ENCODE data around the gene TCF25. TPM values are rescaled to one million over a fixed set of nuclear protein-coding genes. Genes with fewer than 3 reads are reported as not detected.

TCF25 gene
- total and polyA plus RNA-seq, 2 experiments from 2014 or later, result 95.4 to 143 TPM

DNA sequence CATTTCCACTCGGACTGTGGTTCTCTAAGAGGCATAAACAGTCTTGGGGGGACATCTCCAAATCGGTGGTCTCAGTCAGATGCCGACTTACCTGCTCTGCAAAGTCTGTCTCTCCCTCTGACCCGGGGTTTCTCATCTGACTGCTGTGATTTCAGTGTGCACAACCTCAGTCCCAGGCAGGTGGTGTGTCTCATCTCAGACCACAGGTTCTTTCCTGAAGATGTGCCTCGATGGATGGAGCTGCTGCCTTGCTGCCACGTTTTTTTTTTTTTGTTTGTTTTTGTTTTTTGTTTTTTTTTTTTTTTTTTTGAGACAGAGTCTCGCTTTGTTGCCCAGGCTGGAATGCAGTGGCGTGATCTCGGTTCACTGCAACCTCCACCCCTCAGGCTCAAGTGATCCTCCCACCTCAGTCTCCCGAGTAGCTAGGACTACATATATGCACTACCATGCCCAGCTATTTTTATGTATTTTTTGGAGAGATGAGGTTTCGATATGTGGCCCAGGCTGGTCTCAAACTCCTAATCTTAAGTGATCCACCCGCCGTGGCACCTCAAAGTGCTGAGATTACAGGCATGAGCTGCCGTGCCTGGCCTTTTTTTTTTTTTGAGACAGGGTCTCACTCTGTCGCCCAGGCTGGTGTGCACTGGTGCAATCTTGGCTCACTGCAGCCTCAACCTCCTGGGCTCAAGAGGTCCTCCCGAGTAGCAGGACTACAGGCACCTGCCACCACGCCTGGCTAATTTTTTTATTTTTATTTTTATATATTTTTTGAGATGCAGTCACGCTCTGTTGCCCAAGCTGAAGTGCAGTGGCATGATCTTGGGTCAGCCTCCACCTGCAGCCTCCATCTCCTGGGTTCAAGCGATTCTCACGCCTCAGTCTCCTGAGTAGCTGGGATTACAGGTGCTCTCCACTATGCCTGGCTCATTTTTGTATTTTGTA, 29.7 kb upstream of the TCF25 start (continued):
- TF ChIP-seq, protein P1, sequence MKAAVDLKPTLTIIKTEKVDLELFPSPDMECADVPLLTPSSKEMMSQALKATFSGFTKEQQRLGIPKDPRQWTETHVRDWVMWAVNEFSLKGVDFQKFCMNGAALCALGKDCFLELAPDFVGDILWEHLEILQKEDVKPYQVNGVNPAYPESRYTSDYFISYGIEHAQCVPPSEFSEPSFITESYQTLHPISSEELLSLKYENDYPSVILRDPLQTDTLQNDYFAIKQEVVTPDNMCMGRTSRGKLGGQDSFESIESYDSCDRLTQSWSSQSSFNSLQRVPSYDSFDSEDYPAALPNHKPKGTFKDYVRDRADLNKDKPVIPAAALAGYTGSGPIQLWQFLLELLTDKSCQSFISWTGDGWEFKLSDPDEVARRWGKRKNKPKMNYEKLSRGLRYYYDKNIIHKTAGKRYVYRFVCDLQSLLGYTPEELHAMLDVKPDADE (IDR thresholded peaks at IDR 0.05), result no peak
- no peak for TF ChIP-seq EZH2phosphoT487 (IDR thresholded peaks at IDR 0.05; ENCODE audit: unreplicated experiment)
- no peak for TF ChIP-seq NANOG (IDR thresholded peaks at IDR 0.05; ENCODE audit: borderline replicate concordance)
- TF ChIP-seq, protein P2, sequence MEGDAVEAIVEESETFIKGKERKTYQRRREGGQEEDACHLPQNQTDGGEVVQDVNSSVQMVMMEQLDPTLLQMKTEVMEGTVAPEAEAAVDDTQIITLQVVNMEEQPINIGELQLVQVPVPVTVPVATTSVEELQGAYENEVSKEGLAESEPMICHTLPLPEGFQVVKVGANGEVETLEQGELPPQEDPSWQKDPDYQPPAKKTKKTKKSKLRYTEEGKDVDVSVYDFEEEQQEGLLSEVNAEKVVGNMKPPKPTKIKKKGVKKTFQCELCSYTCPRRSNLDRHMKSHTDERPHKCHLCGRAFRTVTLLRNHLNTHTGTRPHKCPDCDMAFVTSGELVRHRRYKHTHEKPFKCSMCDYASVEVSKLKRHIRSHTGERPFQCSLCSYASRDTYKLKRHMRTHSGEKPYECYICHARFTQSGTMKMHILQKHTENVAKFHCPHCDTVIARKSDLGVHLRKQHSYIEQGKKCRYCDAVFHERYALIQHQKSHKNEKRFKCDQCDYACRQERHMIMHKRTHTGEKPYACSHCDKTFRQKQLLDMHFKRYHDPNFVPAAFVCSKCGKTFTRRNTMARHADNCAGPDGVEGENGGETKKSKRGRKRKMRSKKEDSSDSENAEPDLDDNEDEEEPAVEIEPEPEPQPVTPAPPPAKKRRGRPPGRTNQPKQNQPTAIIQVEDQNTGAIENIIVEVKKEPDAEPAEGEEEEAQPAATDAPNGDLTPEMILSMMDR (conservative IDR thresholded peaks at IDR 0.05; ENCODE audit: low read depth in 2 of 2), result no peak
- TF ChIP-seq, protein P3, sequence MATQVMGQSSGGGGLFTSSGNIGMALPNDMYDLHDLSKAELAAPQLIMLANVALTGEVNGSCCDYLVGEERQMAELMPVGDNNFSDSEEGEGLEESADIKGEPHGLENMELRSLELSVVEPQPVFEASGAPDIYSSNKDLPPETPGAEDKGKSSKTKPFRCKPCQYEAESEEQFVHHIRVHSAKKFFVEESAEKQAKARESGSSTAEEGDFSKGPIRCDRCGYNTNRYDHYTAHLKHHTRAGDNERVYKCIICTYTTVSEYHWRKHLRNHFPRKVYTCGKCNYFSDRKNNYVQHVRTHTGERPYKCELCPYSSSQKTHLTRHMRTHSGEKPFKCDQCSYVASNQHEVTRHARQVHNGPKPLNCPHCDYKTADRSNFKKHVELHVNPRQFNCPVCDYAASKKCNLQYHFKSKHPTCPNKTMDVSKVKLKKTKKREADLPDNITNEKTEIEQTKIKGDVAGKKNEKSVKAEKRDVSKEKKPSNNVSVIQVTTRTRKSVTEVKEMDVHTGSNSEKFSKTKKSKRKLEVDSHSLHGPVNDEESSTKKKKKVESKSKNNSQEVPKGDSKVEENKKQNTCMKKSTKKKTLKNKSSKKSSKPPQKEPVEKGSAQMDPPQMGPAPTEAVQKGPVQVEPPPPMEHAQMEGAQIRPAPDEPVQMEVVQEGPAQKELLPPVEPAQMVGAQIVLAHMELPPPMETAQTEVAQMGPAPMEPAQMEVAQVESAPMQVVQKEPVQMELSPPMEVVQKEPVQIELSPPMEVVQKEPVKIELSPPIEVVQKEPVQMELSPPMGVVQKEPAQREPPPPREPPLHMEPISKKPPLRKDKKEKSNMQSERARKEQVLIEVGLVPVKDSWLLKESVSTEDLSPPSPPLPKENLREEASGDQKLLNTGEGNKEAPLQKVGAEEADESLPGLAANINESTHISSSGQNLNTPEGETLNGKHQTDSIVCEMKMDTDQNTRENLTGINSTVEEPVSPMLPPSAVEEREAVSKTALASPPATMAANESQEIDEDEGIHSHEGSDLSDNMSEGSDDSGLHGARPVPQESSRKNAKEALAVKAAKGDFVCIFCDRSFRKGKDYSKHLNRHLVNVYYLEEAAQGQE (IDR thresholded peaks at IDR 0.05; ENCODE audit: unreplicated experiment), result no peak
- TF ChIP-seq EZH2 (IDR thresholded peaks at IDR 0.05; ENCODE audit: low read depth, unreplicated experiment), result no peak

GRCh38 chr16:89844739-89845339, 28.6 kb upstream of the TCF25 start:
- H3K27ac ChIP-seq (ENCODE audit: low read depth), result no peak overlapping the region
- H4K20me1 ChIP-seq (replicated peaks; ENCODE audit: insufficient read depth), result no peaks in the 10 kb centered on the region
- no peak overlapping the region for H3K4me2 ChIP-seq
- no peak overlapping the region for H3K4me3 ChIP-seq
- peaks cover 5% of the 10 kb centered on the region for H3K27me3 Mint-ChIP-seq (ENCODE audit: insufficient read depth, low read depth, poor library complexity)
- no peaks in the 10 kb centered on the region for H3K9me3 Mint-ChIP-seq
- H3F3A ChIP-seq (replicated peaks; ENCODE audit: low read depth), result no peaks in the 10 kb centered on the region
- H3K27me3 ChIP-seq (ENCODE audit: insufficient read depth), result no peaks in the 10 kb centered on the region
- H3K4me1 Mint-ChIP-seq, result peaks cover under 1% of the 10 kb centered on the region
- H3K27ac Mint-ChIP-seq, result no peak overlapping the region
- H3K36me3 ChIP-seq (ENCODE audit: insufficient read depth), result no peaks in the 10 kb centered on the region
- no peaks in the 10 kb centered on the region for H3K79me2 ChIP-seq (replicated peaks; ENCODE audit: insufficient read depth)
- H3K36me3 Mint-ChIP-seq (ENCODE audit: low read depth), result peaks cover 4% of the 10 kb centered on the region; the same call in 1 of the 3 replicates
- H3K4me1 ChIP-seq (ENCODE audit: insufficient read depth), result no peaks in the 10 kb centered on the region
- no peak overlapping the region for H3K4me3 Mint-ChIP-seq
- DNase-seq (ENCODE audit: low spot score) (no peak), ATAC-seq (no peak)
- no peaks in the 10 kb centered on the region for H3K9me2 ChIP-seq (ENCODE audit: insufficient read depth)
- H2AFZ ChIP-seq, result no peak overlapping the region
- TF ChIP-seq JUNB (IDR thresholded peaks at IDR 0.05; ENCODE audit: unreplicated experiment), result no peak
- TF ChIP-seq EZH2phosphoT487 (IDR thresholded peaks at IDR 0.05; ENCODE audit: unreplicated experiment), result no peak
- TF ChIP-seq, protein P2 (conservative IDR thresholded peaks at IDR 0.05; ENCODE audit: low read depth in 2 of 2), result no peak
- no peak for TF ChIP-seq STAT1 (IDR thresholded peaks at IDR 0.05; ENCODE audit: unreplicated experiment)
- TF ChIP-seq, protein P3 (IDR thresholded peaks at IDR 0.05; ENCODE audit: unreplicated experiment), result no peak
- no peak for TF ChIP-seq CREB1 (CRISPR knock-in tag; IDR thresholded peaks at IDR 0.05; ENCODE audit: low read depth)
- TF ChIP-seq NANOG (IDR thresholded peaks at IDR 0.05; ENCODE audit: borderline replicate concordance), result no peak

Data from GM23338 (cell line).